ENCODE measurements around the gene CYP26A1.

Gene CYP26A1

GRCh38 chr10:93064874-93065660 is 8.6 kb upstream of the CYP26A1 start:
- DNase-seq: no peak

- DNase-seq: no peak
These were observed 7.8 kb upstream of the CYP26A1 start for GRCh38 chr10:93065675-93066543.

GRCh38 chr10:93066544-93066913 is 7.2 kb upstream of the CYP26A1 start:
- no peak for DNase-seq

- DNase-seq: no peak
These were observed 6.0 kb upstream of the CYP26A1 start for GRCh38 chr10:93067443-93068365.

- peak; percentile 35 for DNase-seq
These were observed 5.1 kb upstream of the CYP26A1 start for GRCh38 chr10:93068411-93069244.

- DNase-seq: no peak
These were observed 4.5 kb upstream of the CYP26A1 start for GRCh38 chr10:93069245-93069561.

GRCh38 chr10:93070378-93071176 is 3.1 kb upstream of the CYP26A1 start:
- DNase-seq: no peak

GRCh38 chr10:93071177-93071472 is 2.6 kb upstream of the CYP26A1 start:
- no peak for DNase-seq

- no peak for DNase-seq
These were observed 1.9 kb upstream of the CYP26A1 start for GRCh38 chr10:93071674-93072224.

GRCh38 chr10:93072225-93072712 is 1.4 kb upstream of the CYP26A1 start:
- DNase-seq: no peak

GRCh38 chr10:93072713-93073538 is 767 bp upstream of the CYP26A1 start:
- peak; percentile 29 for DNase-seq

GRCh38 chr10:93074147-93074596 is 479 bp downstream of the CYP26A1 start:
- peak; percentile 35 for DNase-seq

- peak; percentile 38 for DNase-seq
These were observed 1.1 kb downstream of the CYP26A1 start for GRCh38 chr10:93074597-93075368.

GRCh38 chr10:93075369-93076221 is 1.9 kb downstream of the CYP26A1 start:
- DNase-seq: no peak

- DNase-seq: no peak
These were observed 3.2 kb downstream of the CYP26A1 start for GRCh38 chr10:93076871-93077270.

GRCh38 chr10:93077860-93078337 is 4.2 kb downstream of the CYP26A1 start:
- no peak for DNase-seq

- no peak for DNase-seq
These were observed 6.1 kb downstream of the CYP26A1 start for GRCh38 chr10:93079663-93080349.

Data from stimulated activated CD8-positive, alpha-beta memory T cell treated with anti-CD3 and anti-CD28 coated beads, Interleukin-4, amount 100 ng/mL, for 48 hours (primary cell).